SIG-M5 (cell line): Measurements from ENCODE around the gene RAPGEF4.
"Not testable (repeated sequence)": the region's sequence is repeated elsewhere in the genome, so short reads cannot be mapped to it uniquely, and the experiment has no call there.

ENCODE experiments used
- DNase-seq: peaks from one replicate; lab custom pipeline; 2025; lab: John Stamatoyannopoulos, UW

RAPGEF4 gene

DNA sequence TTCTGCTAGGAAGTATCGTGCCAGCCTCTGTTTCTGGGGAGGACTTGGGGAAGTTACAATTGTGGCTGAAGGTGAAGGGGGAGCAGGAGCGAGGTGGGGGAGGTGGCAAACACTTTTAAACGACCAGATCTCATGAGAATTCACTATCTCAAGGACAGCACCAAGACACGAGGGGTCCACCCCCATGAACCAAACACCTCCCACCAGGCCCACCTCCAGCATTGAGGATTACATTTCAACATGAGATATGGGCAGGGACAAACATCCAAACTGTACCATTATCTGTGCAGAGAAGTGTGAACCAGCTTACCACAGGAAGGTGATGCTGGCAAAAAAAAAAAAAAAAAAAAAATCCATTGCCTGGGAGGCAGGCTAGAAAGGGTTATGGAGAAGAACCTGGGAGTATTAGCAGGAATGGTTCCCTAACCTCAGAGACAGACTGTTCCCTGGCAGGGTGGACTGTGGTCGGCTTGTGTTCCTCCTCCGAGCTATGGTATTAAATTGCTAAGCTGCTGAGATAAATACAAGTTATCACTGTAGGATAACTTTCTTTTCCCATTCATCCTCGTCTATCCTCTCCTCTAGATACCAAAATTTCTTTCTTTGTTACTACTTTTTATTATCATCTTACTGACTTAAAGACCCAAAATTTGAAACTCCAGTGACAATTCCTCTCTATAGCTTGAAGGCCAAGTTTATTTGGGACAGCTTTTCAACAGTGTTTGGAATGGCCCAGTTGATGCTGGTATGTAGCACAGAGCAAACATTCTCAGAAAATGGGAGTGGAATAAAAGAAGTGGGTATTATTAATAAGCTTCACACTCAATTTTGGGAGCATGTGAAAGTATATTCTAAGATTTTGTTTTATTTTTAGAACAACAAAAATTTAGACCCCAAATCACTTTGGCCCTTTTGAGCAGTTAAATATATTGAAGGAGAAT, 266.3 kb downstream of the RAPGEF4 start:
- no peak for DNase-seq

DNA sequence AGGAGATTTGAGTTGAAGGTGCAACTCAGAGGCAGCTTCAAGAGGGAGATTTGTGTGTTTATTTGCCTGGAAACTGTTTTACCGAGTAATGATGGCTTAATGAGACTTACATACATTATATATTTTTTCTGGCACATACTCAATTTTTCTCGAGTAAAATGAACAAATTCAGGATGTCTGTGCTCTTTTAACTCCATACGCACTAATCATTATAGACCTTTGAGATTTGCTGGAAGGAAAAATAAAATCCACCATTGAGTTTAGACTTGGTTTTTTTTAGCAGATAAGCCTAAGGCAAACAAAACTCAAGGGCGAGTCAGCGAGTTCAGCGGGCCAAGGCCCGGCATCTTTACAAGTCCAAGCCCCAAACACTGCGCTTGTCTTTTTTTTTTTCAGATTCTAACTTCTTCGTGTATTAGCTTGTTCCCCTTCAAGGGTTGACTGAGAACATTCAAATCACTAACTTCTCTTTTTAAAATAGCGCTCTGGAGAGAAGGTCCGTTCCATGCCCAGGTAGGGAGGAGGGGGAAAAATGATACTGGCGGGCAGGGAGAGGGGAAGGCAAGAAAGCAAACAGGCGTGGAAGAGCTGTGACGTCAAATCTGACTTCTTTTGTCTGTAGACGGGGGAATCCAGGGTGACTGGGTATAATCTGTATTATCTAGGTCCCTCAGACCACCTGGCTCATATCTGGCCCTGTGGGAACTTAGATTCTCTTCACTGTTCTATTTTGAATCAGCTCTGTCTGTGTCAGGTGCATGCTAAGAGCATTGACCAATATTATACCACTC, 267.3 kb downstream of the RAPGEF4 start:
- DNase-seq, result no peak

DNA sequence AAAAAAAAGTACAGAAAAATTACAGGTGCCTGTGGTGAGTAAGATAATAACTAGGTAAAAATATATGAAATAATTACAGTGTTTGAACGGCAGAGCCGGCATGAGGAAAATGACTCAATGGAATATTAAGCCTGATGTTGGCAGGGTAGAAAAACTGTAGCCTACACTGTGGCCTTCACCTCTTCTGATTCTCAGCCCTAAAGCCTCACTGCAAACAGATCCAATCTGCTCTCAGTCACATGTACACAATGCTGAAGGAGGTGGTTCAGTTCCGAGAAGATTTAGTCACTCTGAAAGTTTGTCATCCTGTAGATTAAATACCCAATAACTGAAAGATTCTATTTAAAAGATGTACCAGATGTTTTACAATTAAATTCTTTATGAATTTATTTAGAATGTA, 273.1 kb downstream of the RAPGEF4 start:
- no peak for DNase-seq

DNA sequence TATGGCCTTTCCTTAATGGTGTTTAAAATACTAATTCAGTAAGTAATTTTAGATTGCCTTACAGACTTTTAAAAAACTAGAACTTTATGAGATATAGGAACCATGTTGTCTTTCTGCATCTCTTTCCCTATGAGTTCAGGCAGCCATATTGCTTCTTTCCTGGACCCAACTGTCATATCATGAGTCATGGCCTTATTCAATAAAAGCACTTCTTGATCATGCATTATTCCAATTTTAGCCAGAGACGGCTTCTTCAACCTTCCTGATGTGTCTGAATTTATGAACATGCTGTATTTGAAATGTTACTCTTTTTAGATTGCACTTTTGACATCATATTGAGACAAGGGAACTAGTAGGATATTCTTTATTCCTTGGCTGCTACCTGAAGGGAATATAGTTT, 274.6 kb downstream of the RAPGEF4 start:
- DNase-seq, result no peak

DNA sequence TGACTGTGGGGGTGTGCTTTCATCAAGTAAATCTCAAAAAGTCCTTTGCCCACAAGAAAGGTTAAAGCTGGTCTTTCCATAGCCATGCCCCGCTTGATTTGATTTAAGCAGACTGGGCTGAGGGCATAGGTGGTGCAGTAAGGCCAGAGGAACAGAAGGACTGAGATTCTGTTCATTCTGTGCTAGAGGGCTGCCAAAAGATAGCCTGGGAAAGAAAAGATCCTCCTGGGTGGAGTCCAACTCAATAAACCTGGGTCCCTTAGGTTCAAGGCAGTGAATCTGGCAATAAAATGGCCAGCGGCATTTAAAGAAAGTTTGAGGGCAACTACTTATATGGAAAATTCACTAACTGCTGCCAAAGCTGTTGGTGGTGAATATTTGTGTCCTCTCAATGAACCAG, 280.8 kb downstream of the RAPGEF4 start:
- DNase-seq, result no peak

DNA sequence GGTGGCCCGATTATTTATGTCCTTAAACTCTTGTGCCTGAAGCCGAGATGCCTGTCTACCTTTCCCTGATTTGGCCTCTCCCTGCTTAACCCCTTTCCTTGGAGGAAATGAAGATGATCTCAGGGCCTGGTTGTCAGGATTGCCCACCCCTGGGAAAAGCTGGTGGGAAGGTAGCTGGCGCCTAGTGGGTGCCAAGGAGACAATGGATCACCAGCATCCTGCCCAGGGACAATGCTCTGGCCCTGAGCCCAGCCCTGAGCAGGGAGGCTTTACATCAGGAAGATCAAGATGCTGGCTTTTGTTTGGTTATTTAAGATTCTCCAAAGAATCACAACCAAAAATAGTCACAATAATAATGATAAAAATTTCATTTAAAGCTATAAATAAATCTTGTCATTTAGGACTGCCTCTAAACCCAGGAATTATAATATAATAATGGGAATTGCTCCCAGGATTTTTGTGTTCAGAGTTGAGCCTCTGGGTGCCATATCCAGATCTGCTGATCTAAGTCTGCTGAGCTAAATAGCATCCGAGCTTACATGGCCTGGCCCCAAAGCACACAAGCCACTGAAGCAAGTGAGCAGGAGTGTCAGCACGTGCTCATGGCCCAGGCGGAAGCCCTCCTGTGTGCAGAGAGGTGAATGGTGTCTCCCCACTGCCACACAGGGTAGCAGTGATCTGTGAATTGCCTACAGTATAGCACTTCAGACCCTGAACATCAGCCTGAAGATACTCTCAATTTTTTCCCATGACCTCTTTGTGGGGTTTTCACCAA, 282.2 kb downstream of the RAPGEF4 start:
- no peak for DNase-seq

DNA sequence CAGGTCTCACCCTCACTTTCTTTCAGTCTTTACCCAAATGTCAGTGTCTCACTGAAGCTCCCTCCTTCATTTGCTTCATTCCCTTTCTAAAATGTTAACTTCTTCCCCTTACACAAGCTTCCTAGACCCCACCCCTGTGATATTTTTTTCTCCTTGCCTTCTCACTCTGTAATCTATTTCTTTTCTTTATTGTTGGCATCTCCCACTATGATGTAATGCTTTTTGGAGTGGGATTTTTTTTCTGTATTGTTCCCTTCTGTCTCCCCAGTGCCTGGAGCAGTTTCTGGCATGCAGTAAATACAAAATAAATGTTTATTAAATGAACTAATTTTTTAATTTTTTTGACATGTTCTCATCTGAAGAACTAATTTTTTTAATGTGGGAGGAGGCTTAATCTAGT, 284.1 kb downstream of the RAPGEF4 start:
- DNase-seq, result no peak

DNA sequence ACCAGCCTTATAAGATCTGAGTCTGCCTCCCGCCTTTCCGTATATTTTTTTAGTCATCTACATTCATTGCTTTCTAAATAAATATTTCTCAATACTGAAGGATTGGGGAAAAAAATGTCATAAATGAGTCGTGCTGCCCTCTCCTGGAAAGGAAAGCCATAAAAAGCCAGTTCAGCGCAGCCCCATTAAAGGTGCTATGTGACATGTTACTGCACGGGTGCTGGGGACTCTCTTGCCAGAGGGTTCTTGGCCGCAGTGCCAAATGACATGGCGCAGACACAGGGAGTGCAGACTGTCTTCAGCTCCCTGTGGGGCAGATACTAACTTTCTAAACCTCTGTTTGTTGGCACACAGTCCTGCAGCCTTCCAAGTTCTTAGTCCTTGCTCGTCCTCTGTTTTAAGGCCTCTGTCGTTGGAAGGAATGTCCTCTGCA, 286.3 kb downstream of the RAPGEF4 start:
- DNase-seq, result no peak

DNA sequence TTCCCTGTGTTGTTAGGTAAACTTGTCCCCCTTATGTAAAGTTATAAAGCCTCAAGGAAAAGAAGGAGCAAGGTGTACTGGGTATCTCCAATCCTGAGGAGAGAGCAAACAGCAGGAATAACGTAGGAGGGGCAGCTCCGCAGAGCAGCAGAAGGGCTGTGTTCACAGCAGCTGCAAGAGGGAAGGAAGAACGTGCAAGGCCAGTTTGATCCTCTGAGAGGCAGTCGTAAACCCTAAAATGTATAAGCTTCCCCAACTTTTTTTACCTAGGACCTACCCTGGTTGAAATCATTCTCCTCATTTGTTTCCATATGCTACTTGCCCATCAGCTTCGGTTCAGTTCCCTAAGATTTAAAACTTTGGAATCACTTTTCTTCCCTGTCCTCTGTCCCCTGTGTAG, 288.1 kb downstream of the RAPGEF4 start:
- no peak for DNase-seq

DNA sequence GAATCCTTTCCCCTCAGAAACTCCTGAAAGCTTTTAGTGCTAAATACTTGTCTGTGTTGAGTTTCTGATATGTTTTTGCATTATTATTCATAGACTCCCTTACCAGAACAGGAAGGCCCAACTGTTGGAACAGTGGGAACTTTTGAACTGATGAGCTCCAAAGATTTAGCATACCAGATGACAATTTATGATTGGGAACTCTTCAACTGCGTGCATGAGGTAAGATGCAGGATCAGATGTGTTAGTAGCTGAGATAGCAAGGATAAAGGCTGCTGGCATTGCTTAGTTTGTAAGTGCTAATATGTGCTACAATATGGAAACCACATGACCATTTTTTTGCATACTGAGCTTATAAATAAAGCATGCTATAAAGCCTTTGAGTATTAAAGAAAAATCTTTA, 290.8 kb downstream of the RAPGEF4 start:
- DNase-seq, result no peak

DNA sequence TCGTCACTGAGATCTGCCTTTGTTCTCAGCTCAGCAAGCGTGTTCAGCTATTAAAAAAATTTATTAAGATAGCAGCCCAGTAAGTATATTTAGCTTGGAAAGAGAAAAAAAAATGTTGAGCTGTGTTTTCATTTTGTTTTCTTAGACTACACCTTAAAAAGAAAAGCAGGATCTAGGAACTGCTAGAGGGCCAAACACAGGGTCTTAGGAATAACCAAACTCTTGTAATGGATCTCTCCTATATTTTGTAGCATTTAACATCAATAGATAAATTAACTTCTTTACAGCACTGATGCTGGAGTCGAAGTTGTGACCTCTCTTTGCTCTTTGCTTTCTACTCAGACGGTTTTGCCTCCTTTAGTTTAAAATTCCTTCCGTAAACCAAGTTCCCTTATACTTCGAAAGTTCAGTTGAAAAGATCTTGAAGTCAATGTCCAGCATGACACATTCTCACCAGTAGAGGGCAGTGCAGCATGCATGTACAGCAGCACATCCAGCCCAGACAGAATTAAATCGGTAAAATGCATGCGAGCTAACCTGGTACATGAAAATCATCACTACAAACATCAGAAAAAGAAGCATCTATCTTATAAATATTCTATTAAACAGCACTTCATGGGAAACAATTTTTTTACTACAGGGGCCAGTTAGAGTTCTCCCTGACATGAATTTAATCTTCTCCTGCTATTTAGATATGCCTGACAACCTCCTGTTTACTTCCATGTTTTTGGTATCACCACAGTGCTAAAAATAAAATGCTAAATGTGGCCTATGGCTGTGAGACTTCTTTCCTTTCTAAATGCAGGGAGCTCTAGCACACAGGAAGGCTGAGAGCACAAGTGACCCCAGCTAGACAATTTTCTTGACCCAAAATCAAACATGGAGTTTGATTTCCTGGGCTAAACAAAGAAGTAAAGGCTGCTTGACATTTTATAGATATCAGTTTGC, 291.8 kb downstream of the RAPGEF4 start:
- DNase-seq, result peak; percentile 24

DNA sequence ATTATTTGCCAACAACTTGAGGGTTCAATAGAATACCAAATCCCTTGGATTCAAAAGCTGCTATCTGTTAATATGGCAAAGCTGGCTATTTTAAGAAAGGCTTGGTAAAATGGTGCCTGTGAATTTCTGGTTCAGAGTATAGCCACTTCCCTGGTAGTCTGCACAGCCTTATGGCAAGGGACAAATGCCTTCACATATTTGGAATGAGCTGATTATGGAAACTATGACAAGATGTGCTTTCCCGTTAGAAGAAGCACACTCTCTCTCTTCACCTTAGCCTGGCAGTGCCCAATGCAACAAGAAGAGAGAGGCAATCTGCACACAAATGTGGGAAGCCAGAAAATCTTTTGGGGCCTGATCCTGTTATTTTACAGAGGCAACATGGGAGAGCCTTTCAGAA, 292.5 kb downstream of the RAPGEF4 start:
- no peak for DNase-seq

DNA sequence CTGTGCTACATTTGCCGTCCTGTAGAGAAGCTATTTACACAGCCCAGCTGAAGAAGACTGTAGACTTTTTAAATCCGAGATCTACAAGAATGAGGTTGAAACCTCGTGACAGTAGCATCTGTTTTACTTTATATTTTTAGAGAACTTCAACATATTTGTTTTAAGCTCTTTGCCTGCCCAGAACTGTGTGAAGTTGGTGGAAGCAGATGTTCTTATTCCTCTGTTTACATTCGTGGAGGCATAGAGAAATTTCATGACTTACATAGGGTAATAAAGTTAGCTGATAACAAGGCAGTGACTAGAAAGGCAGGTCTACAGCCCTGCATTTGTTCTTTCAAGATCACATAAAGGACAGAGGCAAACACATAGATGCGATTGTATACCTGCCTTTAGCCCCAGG, 293.0 kb downstream of the RAPGEF4 start:
- DNase-seq, result no peak

DNA sequence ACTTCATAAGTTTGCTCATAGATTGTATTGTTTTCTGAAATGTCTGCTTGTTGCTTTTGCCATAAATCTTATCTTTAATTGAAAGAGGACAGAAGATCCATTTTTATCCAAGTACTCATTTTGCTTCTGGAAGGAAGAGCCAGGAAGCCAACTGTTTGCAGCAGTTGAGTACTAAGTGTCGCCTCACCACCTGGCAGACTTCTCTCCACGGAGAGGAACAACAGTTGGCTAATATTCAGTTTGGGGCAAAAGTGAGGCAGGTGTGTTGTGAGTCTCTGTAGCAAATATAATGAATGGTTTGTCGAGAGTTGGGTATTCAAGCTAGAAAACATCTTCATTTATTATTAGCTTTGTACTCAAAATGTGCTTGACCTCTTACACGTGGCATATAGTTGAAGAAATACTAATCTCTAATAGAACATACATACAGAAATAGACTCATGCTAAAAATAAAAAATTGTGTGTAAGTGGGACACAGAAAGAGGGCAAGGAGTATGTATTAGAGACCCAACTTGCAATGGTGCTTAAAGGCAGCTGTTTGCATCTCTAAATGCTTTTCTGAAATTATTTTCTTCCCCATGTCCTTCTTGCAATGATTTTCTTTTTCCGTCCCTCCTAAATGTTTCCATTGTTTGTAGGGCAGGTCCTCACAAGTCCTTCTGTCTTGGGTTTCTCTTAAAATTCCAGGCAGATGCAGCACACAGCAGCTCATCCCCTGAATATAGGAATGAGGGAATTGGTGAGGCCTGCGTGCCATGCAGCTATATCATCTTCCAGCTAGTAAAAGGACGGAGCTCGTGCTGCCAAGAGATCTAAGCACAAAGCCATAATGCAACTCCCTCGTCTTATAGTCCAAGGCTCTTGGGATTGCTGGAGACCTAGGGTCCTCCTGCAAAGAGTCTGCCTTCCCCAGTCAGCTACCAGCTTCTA, 295.2 kb downstream of the RAPGEF4 start:
- no peak for DNase-seq

DNA sequence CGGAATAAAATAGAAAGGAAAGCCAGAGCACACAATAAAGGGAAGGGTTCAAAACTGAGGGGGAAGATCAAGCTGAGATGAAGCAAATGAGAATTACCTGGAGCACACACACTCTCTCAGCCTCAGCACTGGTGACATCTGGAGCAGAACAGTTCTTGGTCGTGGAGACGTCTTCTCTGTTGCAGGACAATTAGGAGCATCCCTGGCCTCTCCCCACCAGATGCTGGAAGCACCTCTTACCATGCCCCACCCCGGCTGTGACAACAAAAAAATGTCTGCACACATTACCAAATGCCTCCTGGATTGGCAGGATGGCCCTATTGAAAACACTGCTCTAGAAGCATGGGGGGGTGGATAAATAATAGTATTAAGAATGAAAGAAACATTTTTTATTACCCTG, 296.4 kb downstream of the RAPGEF4 start:
- DNase-seq, result no peak

DNA sequence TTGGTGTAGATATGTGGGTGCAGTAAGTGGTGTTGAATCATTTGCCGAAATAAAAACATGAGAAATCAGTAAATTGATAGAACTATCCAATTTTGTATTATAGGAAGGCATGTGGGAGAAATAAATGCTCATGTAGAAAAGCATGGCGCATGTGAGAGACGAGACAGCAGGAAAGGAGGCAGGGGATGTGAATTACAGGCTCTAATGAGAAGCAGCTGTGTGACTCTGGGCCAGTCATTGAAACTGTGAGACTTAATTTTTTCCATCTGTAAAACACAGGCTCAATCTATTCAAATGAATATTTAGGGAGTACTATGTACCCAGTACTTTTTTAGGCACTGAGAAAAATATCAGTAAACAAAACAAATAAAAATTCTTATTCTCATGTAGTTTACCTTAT, 297.4 kb downstream of the RAPGEF4 start:
- DNase-seq, result no peak

DNA sequence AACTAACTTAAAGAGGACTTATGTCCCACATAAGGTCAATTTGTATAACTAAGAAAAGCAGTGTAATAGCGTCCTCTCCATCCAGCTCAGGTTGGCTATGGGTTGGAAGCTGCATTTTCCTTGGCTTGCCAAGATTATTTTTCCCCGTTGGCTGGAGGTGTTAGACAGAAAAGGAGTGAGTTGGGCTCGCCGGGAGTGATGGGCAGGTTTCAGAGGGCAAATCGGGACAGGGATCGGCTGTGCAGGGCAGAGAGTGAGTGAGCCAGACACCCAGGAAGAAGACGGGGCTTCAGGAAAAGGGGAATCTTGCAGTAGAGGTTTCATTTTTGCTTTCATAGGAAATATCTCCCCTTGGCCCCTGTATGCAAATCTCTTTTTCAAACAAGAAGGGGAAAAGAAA, 298.5 kb downstream of the RAPGEF4 start:
- DNase-seq, result no peak

DNA sequence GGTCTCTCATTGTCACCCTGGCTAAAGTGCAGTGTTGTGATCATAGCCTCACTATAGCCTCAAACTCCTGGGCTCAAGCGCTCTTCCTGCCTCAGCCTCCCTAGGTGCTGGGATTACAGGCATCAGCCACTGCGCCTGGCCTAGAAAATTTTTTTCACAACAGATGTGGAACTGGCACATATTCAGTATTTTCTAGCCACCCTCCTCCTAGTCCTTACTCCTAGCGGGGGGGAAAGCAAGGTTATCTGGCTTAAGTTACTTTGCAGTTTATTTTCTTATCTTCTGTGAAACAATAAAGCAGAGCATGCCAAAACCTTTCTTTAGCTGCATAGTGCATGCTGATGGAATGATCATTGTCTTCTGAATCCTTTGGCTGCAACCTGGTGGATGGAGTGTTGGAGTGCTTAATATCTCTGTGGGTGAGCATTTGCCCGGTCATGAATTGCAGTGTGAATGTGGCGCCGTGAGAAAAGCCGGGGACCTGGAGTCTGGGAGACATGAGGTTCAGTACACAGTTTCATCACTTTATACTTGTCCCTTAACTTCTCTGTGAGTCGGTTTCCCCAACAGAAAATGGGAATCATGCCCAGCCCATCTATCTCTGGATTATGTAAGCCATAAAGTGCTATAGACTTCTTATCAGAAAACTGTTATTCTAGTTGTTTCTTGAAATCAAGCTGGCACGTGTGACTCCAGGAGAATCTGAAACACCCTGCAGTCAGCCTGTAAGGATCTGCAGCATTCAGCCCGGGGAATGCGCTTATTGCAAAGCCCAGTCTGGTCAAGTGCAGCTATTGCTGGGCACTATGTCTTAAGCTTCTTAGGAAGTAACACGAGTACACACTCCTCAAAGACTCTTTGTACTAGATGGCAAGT, 301.8 kb downstream of the RAPGEF4 start:
- DNase-seq, result no peak

DNA sequence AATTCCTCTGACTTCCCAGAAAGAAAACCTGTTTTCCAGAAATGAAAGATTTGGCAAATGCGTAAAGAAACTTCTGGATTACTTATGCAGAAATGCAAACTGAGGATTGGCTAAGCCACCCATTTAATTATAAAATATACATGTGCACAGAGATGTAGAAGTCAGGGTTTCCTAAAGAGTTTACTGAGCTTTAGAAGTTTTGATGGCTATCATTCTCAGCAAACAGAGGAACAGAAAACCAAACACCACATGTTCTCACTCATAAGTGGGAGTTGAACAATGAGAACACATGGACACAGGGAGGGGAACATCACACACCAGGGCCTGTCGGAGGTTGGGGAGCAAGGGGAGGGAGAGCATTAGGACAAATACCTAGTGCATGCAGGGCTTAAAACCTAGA, 302.6 kb downstream of the RAPGEF4 start:
- not testable (repeated sequence) for DNase-seq
